Peyer's patch (tissue), 4 donors: Measurements from ENCODE around the gene ATG2A.

ENCODE experiments used
- CTCF ChIP-seq, 6 experiments: fragments of 450-650 bp in 4 of 6; fragments of 200-600 bp in 2 of 6; sonication (generic) in 1 of 6; IDR thresholded peaks; one replicate each; pipeline ENCODE4 v1.5.1; 2017 to 2019; ENCODE audit warnings: antibody characterized with exemption in 6 of 6, mild to moderate bottlenecking in 3 of 6, moderate library complexity in 1 of 6
- POLR2A ChIP-seq, 2 donors: fragments of 450-650 bp; IDR thresholded peaks; one replicate each; pipeline ENCODE4 v1.5.1; 2017; ENCODE audit warnings: antibody characterized with exemption in 2 of 2, mild to moderate bottlenecking in 2 of 2, moderate library complexity in 2 of 2

- TF ChIP-seq CTCF (IDR thresholded peaks at IDR 0.05), result no peak
- no peak for TF ChIP-seq POLR2A (IDR thresholded peaks at IDR 0.05)
Measured at GRCh38 chr11:64936539-64936938, 19.5 kb upstream of the ATG2A start.
